Retinal pigment epithelial cell (primary cell): ENCODE results near the gene MIPOL1.

Experiments used
- DNase-seq: peaks from one replicate; pipeline ENCODE4 v3.0.0-alpha.2; 2010; ENCODE audit warnings: low read depth
- H3K4me3 ChIP-seq: 2 replicates; pipeline ENCODE4 v1.5.1; 2011; ENCODE audit warnings: mild to moderate bottlenecking, low read length, control low read depth, moderate library complexity
- CTCF ChIP-seq: conservative IDR thresholded peaks from 2 replicates; pipeline ENCODE4 v1.5.1; 2011; ENCODE audit warnings: low read depth, low read length, control low read depth, inconsistent platforms

Gene MIPOL1

GRCh38 chr14:37194698-37195097 is 3.0 kb upstream of the MIPOL1 start:
- no peak overlapping the region for H3K4me3 ChIP-seq
- no peak for DNase-seq
- no peak for TF ChIP-seq CTCF

GRCh38 chr14:37195327-37195726 is 2.4 kb upstream of the MIPOL1 start:
- no peak for TF ChIP-seq CTCF
- DNase-seq, result no peak
- no peak overlapping the region for H3K4me3 ChIP-seq

- H3K4me3 ChIP-seq, result peak overlapping the region; percentile 77
- no peak for TF ChIP-seq CTCF
- no peak for DNase-seq
Measured at GRCh38 chr14:37196604-37197420, 925 bp upstream of the MIPOL1 start.

GRCh38 chr14:37198273-37198598 is 499 bp downstream of the MIPOL1 start:
- TF ChIP-seq CTCF, result no peak
- DNase-seq, result no peak
- H3K4me3 ChIP-seq, result peak overlapping the region; percentile 77

GRCh38 chr14:37198907-37199306 is 1.2 kb downstream of the MIPOL1 start:
- no peak overlapping the region for H3K4me3 ChIP-seq
- DNase-seq, result no peak

GRCh38 chr14:37201724-37202123 is 4.0 kb downstream of the MIPOL1 start:
- no peak for TF ChIP-seq CTCF
- H3K4me3 ChIP-seq, result no peak overlapping the region
- DNase-seq, result no peak

More at GRCh38 chr14:37198907-37199306, 1.2 kb downstream of the MIPOL1 start:
- no peak for TF ChIP-seq CTCF

- no peak for TF ChIP-seq CTCF
Measured at GRCh38 chr14:37202265-37202664, 4.5 kb downstream of the MIPOL1 start.

More at GRCh38 chr14:37202265-37202664, 4.5 kb downstream of the MIPOL1 start:
- H3K4me3 ChIP-seq, result no peak overlapping the region
- DNase-seq, result no peak
